ENCODE data around the gene KLHL29.

DNA sequence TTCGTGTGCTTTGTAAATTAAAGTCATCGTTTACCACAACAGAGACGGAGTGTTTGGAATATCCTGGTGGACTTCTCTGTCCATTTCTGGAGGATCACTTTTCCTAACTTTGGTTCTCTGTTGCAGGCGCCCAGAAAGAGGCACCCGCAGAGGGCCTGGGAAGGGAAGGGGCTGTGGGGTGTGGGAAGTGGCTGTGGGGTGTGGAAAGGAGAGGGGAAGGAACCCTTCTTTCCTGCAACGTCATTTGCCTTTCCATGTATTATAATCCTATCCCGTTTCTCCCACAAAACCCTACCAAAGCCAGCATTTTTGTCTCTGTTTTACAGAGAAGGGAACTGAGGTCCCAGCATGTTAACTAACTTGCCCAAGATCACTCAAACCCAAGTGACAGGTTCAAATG, 210.0 kb downstream of the KLHL29 start:
- no peak for TF ChIP-seq EZH2phosphoT487 (IDR thresholded peaks at IDR 0.05; ENCODE audit: borderline replicate concordance)
- TF ChIP-seq, protein P1, sequence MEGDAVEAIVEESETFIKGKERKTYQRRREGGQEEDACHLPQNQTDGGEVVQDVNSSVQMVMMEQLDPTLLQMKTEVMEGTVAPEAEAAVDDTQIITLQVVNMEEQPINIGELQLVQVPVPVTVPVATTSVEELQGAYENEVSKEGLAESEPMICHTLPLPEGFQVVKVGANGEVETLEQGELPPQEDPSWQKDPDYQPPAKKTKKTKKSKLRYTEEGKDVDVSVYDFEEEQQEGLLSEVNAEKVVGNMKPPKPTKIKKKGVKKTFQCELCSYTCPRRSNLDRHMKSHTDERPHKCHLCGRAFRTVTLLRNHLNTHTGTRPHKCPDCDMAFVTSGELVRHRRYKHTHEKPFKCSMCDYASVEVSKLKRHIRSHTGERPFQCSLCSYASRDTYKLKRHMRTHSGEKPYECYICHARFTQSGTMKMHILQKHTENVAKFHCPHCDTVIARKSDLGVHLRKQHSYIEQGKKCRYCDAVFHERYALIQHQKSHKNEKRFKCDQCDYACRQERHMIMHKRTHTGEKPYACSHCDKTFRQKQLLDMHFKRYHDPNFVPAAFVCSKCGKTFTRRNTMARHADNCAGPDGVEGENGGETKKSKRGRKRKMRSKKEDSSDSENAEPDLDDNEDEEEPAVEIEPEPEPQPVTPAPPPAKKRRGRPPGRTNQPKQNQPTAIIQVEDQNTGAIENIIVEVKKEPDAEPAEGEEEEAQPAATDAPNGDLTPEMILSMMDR (conservative IDR thresholded peaks at IDR 0.05; ENCODE audit: low read length), result no peak

All from Loucy (cell line).